CD4-positive, alpha-beta T cell treated with Interleukin-6 at 100 ng/mL for 8 hours (primary cell): ENCODE results near the gene LDLRAD2.
A peak's percentile ranks its signal among the peaks of the same experiment; 100 is the strongest.
"Not testable (repeated sequence)": the region's sequence is repeated elsewhere in the genome, so short reads cannot be mapped to it uniquely, and the experiment has no call there.

Experiments
- DNase-seq: peaks from one replicate; pipeline ENCODE4 v3.0.0-alpha.2; 2020; ENCODE audit warnings: mixed read lengths, low spot score

The LDLRAD2 gene

GRCh38 chr1:21783679-21784603, 28.1 kb upstream of the LDLRAD2 start:
- DNase-seq, result no peak

GRCh38 chr1:21785764-21786163, 26.3 kb upstream of the LDLRAD2 start:
- DNase-seq, result not testable (repeated sequence)

GRCh38 chr1:21786640-21787039, 25.4 kb upstream of the LDLRAD2 start:
- DNase-seq, result no peak

- DNase-seq, result no peak
Observed at GRCh38 chr1:21793104-21793503, 19.0 kb upstream of the LDLRAD2 start.

GRCh38 chr1:21794656-21795055, 17.4 kb upstream of the LDLRAD2 start:
- DNase-seq, result no peak

- no peak for DNase-seq
Observed at GRCh38 chr1:21795075-21795474, 17.0 kb upstream of the LDLRAD2 start.

GRCh38 chr1:21799730-21800129, 12.3 kb upstream of the LDLRAD2 start:
- DNase-seq, result no peak

GRCh38 chr1:21801100-21801499, 11.0 kb upstream of the LDLRAD2 start:
- no peak for DNase-seq

GRCh38 chr1:21804536-21804935, 7.5 kb upstream of the LDLRAD2 start:
- no peak for DNase-seq

- no peak for DNase-seq
Observed at GRCh38 chr1:21813542-21813941, 1.5 kb downstream of the LDLRAD2 start.

GRCh38 chr1:21814241-21814918, 2.3 kb downstream of the LDLRAD2 start:
- DNase-seq, result no peak

GRCh38 chr1:21814981-21815582, 3.0 kb downstream of the LDLRAD2 start:
- no peak for DNase-seq

GRCh38 chr1:21815724-21816321, 3.8 kb downstream of the LDLRAD2 start:
- DNase-seq, result no peak

- DNase-seq, result no peak
Observed at GRCh38 chr1:21816602-21817302, 4.7 kb downstream of the LDLRAD2 start.

- DNase-seq, result peak; percentile 31
Observed at GRCh38 chr1:21818656-21819055, 6.6 kb downstream of the LDLRAD2 start.

- DNase-seq, result no peak
Observed at GRCh38 chr1:21820597-21821232, 8.7 kb downstream of the LDLRAD2 start.

- no peak for DNase-seq
Observed at GRCh38 chr1:21821385-21822019, 9.4 kb downstream of the LDLRAD2 start.

GRCh38 chr1:21822349-21822748, 10.3 kb downstream of the LDLRAD2 start:
- no peak for DNase-seq

GRCh38 chr1:21823206-21823979, 11.3 kb downstream of the LDLRAD2 start:
- no peak for DNase-seq
